GM12892 (cell line): ENCODE data around the gene RIBC2.

ENCODE experiments used
- POLR2A ChIP-seq: IDR thresholded peaks from 2 replicates; pipeline ENCODE4 v1.6.1; 2011; ENCODE audit warnings: low read depth, low read length, control low read depth
- POLR2AphosphoS5 ChIP-seq: IDR thresholded peaks from 2 replicates; pipeline ENCODE4 v1.6.1; 2011; ENCODE audit warnings: low read depth, low read length, control low read depth

DNA sequence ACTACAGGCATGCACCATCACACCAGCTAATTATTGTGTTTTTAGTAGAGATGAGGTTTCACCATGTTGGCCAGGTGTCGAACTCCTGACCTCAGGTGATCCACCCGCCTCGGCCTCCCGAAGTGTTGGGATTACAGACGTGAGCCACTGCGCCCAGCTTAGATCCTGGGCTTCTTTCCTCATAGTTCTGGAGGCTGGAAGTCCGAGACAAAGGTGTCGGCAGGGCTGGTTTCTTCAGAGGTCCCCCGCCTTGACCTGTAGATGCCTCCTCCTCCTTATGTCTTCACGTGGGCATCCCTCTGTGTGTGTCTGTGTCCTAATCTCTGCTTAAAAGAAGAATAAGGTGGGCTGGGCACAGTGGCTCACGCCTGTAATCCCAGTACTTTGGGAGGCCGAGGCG is 45.0 kb downstream of the RIBC2 start:
- TF ChIP-seq POLR2AphosphoS5 (no peak), POLR2A (no peak)
